Activated T-helper 1 cell treated with anti-CD3 and anti-CD28 coated beads, Interleukin-2, amount 50 U/mL, for 16 hours (primary cell): ENCODE measurements around the gene ATP2B3.

Source experiments
- DNase-seq, 2 donors: peaks; one replicate each; pipeline ENCODE4 v3.0.0-alpha.2; 2020; ENCODE audit warnings: low read depth in 1 of 2, low spot score in 1 of 2

ATP2B3 gene

DNA sequence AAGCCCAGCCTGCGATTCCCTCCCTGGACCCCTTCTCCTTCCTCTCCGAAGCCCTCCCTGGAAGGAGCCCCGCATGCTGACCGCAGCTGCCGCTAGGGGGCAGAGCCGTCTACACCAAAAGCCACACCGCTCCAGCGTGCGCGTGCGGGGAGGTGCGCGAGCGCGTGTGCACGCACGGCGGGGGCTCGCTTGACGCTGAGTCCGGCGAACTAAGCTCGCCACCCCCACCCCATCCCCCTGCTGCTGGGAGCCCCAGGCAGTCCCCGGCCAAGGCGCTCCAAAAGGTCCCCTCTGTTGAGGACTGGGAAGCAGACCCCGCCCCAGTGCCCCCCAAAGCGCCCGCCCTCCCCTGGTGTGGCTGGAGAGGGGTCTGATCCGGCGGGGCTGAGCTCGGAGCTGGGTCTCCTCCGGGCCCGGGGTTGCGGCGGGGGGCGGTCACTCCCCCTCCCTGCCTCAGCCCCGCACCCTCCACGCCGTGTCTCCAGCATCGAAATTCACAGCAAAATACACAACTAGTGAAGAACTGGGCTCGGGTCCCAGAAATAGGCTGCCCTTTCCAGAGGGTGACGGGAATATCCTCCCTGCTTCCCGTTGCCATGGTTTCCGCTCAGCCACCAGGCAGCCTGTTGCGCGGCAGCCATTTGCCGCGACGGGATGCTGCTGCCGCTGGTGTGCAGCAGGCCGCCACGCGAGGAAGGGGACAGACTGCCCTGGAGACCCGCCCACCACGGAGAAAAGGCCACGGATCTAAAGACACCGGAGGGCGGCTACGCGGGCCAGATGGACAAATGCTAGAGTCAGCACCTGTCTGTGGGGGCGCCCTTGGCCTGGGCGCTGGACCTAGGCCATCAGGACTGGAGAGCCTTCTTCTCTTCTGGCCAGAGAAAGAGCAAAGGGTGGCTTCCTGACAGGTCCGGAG is 92.7 kb downstream of the ATP2B3 start:
- peak; percentile 51 to 65 for DNase-seq

DNA sequence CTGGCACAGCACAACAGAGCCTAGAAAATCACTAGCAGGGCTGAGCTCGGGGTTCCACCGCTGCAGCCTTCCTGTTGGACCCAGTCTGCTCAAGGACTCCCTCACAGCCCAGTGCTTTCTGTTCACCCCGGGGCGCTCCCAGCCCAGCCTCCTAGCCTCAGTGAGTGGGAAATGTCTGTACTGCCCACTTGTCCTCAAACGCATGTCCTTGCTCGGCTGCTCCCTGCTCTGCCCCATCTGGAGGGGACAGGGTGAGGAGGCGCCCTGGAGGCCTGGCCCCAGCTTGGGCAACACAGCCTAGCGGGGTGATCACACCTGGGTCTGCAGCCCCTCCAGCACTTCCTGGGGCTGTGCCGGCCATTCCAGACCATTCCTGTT is 93.4 kb downstream of the ATP2B3 start:
- no peak for DNase-seq

DNA sequence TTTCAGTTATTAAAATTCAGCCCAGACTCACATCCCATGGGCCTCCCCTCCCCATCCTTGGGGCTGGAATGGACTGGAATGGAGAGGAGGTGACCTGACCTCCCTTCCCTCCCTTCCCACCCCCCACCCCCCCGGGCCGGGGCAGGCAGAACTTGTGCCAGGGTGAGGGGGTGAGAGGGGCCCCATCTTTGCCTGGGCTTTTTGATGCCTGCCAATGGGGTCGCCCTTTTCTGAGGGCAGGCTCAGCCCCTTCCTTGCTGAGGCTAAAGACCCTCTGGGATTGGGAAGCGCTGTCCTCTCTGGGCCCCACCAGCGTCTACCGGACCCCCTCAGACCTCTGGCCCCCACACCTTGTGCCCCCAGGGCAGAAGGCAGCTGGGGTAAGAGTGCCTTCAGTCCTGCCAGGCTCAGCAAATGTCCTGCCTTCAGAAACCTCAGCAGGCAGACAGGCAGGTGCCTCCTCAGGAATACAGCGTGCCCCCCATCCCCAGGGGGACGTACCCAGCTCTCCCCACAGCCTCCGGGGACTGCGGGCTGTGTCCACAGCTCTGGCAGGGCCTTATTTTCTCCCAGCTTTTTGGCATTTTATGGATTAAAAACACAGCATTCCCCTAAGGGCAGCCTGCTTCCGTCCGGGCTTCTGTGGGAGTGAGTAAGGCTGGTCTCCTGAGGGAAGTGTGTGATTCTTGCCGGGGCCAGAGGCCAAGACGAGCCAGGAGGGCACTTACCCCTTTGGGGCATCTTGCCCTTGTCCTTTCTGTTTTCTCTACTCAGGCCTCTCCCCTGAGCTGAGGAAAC is 94.1 kb downstream of the ATP2B3 start:
- no peak for DNase-seq

DNA sequence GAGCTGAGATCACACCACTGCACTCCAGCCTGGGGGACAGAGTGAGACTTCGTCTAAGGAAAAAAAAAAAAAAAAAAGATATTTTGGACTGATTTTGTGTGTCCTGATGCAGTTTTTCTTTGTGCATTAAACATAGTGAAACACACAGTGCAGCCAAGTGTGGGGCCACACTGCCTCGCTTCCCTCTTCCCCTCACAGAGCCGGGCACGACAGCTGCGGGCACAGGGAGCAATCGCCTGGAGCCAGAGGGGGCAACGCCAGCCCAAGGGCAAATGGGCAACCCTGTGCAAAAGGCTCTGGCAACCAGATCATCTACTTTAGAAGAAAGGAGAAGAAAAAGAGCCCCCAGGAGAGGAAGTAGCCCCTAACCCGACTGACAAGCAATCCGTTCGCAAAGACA is 95.0 kb downstream of the ATP2B3 start:
- DNase-seq: no peak

DNA sequence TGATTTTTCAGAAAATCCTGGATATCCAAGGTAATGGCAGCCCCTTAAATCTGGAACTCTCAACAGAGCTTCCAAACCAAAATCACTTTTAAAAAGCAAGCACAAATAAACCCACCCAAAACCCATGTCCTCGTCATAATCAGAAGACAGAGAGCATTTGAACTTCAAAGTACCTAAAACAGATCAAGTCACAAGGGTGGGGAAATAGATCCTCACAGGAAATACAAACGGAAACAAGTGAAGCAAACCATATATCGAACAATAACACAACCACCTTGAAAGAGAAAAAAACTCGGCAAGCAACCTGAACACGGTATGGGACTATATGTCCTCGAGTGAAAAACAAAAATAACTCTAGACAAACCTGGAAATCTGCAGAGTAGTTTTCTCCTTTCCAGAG is 97.4 kb downstream of the ATP2B3 start:
- DNase-seq: no peak

DNA sequence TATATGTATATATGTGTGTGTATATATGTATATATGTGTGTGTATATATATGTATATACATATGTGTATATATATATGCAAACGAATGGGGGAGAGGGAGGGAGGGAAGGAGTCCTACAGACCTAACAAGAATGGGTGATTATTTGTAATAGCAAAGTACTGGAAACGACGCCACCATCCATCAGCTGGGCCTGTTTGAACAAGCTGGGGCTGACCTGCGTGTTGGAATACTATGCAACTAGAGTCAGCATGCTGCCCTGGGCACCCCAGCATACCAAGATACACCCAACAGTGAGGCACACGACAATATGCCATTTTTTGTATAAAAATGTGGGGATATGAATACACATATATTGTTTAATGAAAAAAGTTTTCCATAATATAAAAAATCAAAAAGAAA is 103.1 kb downstream of the ATP2B3 start:
- DNase-seq: no peak

DNA sequence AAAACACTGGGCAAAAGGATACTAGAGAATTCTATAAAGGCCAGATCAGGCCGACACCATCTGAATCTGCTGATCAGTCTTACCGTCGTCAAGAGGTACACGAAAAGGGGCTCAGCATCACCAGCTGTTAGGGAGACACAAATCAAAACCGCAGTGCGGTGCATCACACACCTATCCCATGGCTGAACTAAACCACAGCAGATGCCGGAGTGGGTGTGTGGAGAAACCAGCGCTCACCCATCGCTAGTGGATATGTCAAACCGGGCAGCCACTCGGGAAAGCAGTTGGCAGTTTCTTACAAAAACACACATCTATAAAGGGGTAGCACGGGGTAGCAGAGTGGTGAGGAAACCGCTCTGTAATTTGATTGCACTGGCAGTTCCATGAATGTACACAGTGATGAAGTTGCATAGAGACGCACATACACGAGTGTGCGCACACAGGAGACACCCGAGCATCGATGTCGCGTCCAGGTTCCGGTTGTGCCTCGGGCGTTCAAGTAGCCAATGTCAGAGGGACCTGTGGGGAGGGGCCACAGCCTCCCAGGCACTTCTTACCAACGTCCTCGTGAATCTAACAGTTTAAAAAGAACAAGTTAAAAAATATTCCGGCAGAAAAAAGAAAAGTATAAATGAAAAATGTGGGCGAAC is 104.6 kb downstream of the ATP2B3 start:
- no peak for DNase-seq

DNA sequence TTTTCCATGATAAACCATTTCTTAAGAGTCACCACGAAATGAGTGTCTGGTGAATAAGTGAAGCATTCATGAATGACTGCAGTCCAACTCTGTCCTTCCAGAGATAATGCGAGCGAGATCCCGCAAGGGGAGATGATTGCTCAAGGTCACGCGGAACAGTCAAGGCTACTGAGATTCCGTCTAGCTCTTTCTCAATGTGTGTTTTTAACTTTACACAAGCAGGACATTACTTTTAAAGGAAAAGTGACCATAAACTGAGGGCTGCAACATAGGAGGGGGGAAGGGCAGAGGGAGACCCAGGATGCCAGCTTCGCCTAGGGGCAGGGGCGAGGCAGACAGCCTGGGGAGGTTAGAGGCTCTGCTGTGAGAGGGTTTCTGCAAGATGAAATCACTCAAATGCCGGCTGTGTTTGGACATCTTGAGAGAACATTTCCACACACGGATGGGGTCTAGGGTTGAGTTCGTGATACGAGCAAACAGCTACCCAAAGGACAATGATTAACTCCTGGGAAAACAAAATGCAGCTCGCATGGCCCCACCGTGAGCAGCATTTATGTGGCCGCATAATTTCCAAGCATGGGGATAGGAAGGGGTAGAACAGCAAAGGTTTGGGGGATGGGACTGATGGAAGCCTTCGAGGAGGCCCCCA is 105.3 kb downstream of the ATP2B3 start:
- no peak for DNase-seq

DNA sequence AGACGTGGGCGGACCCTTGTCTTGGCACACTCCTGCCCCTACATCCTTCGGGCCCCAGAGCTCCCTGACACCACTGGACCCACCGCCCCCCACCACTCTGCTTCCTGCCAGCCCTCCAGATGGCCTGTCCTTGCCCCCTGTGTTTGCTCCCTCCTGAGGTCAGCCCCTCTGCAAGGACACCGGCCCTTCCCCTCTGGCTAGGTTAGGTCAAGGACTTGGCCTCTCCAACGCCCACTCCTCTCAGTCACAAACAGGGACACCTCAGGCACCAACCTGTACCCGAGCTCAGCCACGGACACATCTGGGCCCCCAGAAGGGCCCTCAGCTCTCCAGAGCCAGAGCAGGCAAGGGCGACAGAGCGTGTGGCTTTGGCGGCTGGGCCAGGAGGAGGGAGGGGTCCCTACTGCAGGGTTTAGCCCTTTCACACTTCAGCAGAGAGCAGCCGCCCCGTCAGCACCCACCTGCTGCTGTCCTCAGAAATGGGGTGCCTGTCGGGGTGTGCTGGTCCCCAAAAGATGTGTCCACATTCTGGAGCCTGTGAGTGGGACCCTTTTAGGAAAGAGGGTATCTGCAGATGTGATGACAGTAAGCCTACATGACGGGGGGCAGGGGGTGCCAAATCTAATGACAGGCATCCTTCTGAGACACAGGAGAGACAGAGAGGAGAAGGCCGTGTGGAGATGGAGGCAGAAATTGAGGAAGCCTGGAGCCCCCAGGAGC is 106.0 kb downstream of the ATP2B3 start:
- no peak for DNase-seq

DNA sequence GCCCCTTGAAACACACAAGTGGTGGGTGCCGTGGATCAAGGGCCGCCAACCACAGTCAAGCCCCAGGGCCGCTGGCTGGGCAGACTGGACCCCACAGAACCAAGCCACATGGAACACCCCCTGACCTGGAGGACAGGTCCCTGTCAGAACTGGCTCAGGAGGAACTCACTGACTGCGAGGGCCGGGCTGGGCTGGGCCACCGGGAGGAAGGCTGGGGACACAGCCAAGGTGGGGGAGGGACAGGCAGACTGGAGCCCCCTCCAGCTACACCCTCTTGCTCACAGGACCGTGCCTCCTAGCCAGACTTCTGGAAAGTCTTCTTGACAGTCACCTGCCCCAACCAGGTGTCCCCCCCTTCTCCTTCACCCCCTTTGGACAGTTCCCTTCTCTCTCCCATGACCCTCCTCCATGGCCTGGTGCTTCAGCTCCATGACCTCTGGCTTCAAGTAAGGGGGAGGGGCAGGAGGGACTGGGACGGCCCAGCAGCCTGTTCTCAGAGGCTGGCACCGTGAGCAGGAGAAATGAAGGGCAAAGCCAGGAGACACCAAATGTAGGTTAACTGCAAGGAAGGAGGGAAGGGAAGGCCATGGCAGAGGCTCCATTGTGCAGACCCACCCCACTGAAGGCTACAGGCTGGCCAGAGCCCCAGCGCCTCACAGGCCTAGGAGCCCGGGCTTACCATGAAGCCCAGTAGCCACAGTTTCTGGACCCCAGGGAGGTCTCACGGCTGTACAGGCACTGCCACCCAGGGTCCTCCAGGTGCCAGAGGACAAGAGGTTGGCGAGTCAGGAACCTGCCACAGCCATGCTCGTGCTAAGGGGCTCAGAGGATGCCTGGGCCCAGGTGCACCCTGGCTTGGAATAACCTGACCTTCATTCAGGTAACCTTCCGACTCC is 107.0 kb downstream of the ATP2B3 start:
- no peak for DNase-seq

DNA sequence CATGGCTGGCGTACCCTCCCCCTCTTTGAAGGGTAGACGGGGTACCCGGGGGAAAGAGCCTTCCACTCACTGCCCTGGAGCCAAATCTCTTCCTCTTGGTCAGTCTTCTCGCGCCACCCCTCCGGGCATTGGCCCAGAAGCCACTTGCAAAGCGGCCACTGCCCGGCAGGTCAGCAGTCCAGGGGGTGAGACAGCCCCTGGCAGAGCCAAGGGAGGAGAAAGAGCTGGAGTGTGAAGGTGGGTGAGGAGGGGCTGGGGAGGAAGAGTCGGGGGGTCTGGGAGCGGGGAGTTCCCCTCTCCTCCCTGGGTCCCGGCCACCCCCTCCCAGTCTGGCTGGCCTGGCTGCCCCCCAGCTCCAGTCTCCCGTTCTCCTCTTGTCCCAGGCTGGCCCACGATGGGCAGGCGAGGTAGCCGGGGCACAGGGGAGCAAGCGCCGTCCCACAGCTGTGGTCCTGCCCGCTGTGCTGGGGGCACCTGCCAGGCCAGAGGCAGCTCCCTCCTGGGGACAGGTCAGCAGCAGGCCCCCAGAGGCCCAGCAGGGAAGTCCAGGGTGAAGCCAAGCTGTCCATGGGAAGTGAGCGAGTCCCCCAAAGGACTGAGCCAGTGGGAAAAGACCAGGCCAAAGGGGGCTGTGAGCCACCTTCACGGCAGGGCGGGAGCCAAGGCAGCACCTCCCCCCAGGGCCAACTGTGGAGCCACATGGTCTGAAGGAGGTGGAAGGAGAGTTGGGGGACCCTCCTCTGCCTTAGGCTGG is 108.0 kb downstream of the ATP2B3 start:
- DNase-seq: no peak

DNA sequence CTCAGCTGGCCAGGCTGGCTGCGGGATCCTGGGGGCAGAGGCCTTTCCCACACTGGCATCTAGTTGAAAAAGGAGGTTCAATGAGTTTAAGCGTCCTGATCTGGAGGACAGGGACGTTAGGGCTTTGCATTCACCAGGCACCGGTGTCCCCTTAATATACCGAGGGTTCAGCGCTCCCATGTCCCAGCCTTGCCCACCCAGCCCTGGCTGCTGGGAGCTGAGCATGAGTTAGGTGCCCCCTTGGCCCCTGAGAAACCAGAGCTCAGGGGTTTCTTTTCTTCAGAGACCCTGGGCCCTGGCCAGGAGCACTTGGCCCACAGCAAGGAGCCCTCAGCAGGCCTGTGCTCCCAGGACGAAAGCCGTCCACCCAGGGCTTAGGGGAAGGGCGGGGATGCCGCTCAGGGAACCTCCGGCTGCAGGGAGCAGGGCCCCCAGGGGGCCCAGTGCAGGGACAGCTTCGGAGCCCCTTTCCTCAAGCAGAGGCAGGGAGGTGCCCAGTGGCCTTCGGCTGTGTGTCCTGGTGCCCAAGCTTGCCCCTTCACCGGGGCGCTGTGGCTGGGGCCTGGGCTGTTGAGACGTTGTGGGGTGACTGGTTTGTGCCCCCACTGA is 108.7 kb downstream of the ATP2B3 start:
- no peak for DNase-seq

DNA sequence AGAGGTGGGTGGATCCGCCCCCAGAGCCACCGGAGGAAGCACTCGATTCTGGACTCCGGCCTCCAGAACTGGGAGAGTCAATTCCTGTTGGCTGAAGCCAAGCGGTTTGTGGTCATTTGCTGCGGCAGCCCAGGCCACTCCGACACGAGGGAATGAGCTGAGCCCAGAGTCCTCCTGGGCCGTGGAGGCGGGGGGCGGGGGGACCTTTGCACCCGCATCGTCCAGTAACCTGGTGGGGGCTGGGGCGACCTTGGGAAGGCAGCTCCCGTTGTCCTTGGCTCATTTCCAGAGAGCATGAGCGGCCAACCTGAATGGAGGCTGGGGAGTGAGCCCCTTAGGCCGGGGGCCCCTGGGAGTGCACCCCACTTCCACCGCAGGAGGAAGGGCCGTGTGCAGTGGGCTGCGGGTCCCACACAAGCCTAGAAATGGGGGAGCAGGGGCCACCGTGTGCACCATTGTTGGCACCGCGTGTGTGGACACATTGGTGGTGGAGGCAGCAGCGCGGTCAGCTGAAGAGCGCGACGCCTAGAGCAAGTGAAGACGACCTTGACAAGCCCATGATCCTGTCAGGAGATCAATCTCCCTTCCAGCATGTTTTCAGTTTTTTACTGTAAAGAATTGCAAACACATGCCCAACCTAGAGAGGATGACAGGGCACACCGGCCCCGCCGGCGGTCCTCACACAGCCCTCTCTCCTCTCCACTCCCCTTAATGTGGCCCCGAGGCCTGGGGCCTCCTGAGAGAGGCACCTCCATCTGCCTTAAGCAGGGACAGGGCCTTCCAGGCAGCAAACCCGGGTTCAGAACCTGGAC is 109.6 kb downstream of the ATP2B3 start:
- no peak for DNase-seq

DNA sequence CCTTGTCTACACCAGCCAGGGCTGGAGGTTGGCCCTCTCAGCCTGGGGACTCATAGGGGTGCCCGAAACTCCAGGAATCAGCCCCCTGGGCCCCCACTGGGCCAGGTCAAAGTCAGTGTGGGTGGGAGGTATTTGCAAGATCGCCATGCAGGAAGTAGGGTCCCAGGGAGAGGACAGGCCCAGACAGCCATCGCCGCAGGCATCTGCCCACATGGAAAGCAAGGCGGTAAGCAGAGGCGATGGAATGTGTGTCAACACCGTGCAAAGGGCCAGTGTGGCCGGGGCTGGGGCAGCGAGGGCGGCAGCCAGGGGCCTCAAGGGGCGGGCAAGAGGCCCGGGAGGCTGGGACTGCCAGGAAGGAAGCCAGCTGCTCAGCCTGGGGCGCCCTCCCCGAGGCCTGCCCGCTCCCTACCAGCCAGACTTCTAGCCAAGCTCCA is 110.3 kb downstream of the ATP2B3 start:
- no peak for DNase-seq

DNA sequence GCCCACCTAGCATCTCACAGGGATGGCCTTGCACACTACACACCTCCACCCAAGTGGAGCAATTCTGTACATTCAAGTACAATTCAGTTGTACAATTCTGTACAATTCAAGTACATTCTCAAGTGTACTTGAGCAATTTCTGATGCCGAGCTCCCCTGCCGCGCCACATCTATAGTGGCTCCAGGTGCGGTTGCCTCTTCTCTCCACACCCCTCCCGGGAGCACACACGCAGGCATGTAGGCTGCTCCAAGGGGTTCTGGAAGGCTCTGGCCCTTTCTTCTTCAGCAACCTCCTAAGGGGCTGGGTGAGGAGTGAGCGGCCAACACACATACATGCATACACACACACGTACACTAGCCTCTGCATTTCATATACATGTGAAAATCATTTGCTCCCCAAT is 110.7 kb downstream of the ATP2B3 start:
- no peak for DNase-seq

DNA sequence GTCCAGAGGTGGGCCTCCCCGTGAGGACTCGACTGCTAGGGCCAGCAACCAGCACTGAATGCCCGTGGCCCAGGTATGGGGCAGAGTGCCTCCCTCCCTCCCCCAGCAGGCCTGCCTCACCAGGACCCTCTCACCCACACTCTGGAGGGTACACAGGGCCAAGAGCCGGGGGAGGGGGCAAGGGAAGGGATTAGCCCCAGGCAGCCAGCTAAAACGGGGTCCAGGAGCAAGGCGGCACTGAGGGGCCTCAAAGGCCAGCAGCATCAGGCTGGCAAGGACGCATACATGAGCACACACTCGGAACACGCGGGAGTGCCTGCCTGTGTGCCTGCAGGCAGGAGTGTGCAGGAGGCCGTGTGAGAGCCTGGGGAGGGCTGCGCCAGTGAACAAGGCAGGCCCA is 111.2 kb downstream of the ATP2B3 start:
- DNase-seq: no peak

DNA sequence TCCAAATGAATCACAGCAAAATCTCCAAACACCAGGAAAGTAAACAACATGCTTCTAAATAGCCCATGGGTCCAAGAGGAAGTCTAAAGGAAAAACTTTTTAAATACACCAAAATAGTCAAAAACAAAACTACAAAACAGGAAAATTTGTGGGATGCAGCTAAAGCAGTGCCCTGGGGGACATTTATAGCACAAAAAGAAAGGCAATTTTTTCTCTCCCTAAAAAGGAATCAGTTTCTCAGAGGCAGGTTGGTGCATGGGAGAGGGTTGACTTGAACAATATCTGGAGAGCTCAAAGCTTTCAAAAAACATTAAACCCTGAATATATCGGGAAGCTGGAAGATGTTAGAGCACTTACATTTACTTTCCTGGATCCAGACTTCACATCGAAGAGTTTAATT is 113.9 kb downstream of the ATP2B3 start:
- DNase-seq: no peak
